Thoracic aorta (tissue), 2 donors: Measurements from ENCODE around the gene INHA. TPM values are rescaled to one million over a fixed set of nuclear protein-coding genes. Genes with fewer than 3 reads are reported as not detected.

Experiments used
- ATAC-seq: fragments of 150-250 bp; one replicate; pipeline ENCODE4 v1.8.0; 2017; ENCODE audit warnings: low read depth; ENCODE audit not compliant: insufficient number of reproducible peaks, low FRiP score
- DNase-seq: peaks from one replicate; pipeline ENCODE4 v3.0.0-alpha.2; 2020; ENCODE audit warnings: low spot score
- H3K27ac ChIP-seq, 2 donors: fragments of 200-600 bp; sonication (generic); 1 replicate in 1 of 2; 2 replicates in 1 of 2; pipeline ENCODE4 v1.5.1; 2016; ENCODE audit warnings: mild to moderate bottlenecking in 2 of 2, moderate library complexity in 2 of 2
- H3K27me3 ChIP-seq: fragments of 200-600 bp; sonication (generic); replicated peaks from 2 replicates; pipeline ENCODE4 v1.6.0; 2016; ENCODE audit warnings: mild to moderate bottlenecking; ENCODE audit not compliant: insufficient read depth
- H3K36me3 ChIP-seq: fragments of 200-600 bp; sonication (generic); one replicate; pipeline ENCODE4 v1.5.1; 2016
- H3K4me1 ChIP-seq, 2 donors: fragments of 200-600 bp; sonication (generic); 1 replicate in 1 of 2; 2 replicates in 1 of 2; pipeline versions ENCODE4 v1.5.1 to v1.6.0; 2016; ENCODE audit warnings: low read depth in 2 of 2, mild to moderate bottlenecking in 1 of 2; ENCODE audit not compliant: control insufficient read depth in 1 of 2
- H3K4me3 ChIP-seq: fragments of 200-600 bp; sonication (generic); 2 replicates; pipeline ENCODE4 v1.5.1; 2016; ENCODE audit warnings: mild to moderate bottlenecking
- H3K9me3 ChIP-seq: fragments of 200-600 bp; sonication (generic); 2 replicates; pipeline ENCODE4 v1.5.1; 2016
- CTCF ChIP-seq: fragments of 200-600 bp; sonication (generic); IDR thresholded peaks from one replicate; pipeline ENCODE4 v1.5.1; 2019; ENCODE audit warnings: antibody characterized with exemption
- total RNA-seq, 2 donors: library from RNA; depleted of rRNA; stranded (reverse); fragments of >200 nt; gene quantifications; one replicate each; pipeline versions ENCODE4 v1.1.0 to v1.2.3, GENCODE V29; 2016

INHA gene
- total RNA-seq, 2 donors from 2014 or later = 1.2 to 1.6 TPM

DNA sequence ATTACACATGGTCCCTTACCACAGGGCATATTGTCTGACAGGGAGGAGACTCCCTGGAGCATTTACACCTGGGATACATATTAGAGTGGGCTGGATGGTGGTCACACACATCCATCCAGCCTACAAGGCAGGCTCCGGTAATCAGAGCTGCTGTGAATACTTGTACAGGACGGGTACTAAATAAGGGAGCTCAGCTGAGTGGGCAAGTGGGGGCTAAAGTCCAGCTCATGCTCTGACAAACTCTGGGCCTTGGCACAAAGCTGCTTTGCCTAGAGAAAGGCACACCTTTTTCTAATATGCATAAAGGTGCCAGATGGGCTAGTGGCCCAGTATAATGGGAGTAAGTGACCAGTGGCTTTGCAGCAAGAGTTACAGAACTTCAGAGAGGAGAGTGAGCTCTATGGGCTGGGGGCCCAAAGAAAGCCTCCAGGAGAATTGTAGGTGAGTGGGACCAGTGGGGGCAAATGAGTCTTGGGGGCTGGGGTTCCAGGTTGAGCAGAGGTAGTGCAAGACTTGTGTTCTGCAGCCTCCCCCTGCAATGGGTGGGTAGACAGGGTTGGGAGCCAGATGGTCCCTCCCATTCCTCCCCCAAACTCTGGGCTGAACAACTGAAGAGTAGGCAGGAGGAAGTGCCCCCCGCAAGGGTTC is 26.7 kb upstream of the INHA start:
- Histone ChIP-seq H3K36me3 (peaks cover 11% of the 10 kb centered on the region), H3K27ac (no peak overlapping the region), H3K27me3 (no peaks in the 10 kb centered on the region), H3K4me1 (peaks cover 15 to 24% of the 10 kb centered on the region in 2 donors), H3K9me3 (no peaks in the 10 kb centered on the region), H3K4me3 (no peak overlapping the region)
- no peak for TF ChIP-seq CTCF
- DNase-seq (no peak), ATAC-seq (no peak)

- Histone ChIP-seq H3K27me3 (no peaks in the 10 kb centered on the region), H3K36me3 (peaks cover 5% of the 10 kb centered on the region), H3K4me3 (no peak overlapping the region), H3K27ac (no peak overlapping the region), H3K9me3 (no peaks in the 10 kb centered on the region), H3K4me1 (peaks cover 15 to 24% of the 10 kb centered on the region in 2 donors)
- no peak for ATAC-seq
- no peak for TF ChIP-seq CTCF
- DNase-seq = no peak
These were observed 26.2 kb upstream of the INHA start for GRCh38 chr2:219545943-219546352.

GRCh38 chr2:219547621-219548020 is 24.5 kb upstream of the INHA start:
- DNase-seq = no peak

DNA sequence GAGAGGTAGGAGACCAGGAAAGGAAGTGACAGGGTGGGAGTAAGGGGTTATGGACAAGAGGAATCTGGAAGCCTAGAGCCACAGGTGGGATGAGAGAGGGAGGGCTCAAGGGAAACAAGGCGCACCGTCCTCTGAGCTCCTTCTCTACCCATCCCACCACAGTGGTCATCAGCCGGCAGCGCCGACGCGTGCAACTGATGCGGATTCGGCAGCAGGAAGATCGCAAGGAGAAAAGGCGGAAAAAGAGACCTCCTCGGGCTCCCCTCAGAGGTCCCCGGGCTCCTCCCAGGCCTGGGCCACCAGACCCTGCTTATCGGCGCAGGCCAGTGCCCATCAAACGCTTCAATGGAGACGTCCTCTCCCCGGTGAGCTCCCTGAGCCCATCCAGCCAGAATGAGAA is 23.1 kb upstream of the INHA start:
- Histone ChIP-seq H3K9me3 (no peaks in the 10 kb centered on the region), H3K36me3 (no peaks in the 10 kb centered on the region), H3K4me1 (peaks cover 16 to 27% of the 10 kb centered on the region in 2 donors), H3K27me3 (no peaks in the 10 kb centered on the region), H3K4me3 (no peak overlapping the region), H3K27ac (no peak overlapping the region)
- ATAC-seq (no peak), DNase-seq (no peak)
- TF ChIP-seq CTCF = no peak

More at GRCh38 chr2:219547621-219548020, 24.5 kb upstream of the INHA start:
- Histone ChIP-seq H3K9me3 (no peaks in the 10 kb centered on the region), H3K36me3 (no peaks in the 10 kb centered on the region), H3K27me3 (no peaks in the 10 kb centered on the region), H3K4me1 (peaks cover 11 to 22% of the 10 kb centered on the region in 2 donors), H3K27ac (no peak overlapping the region), H3K4me3 (no peak overlapping the region)
- TF ChIP-seq CTCF = no peak
- ATAC-seq = no peak

- no peak for DNase-seq
- no peaks in the 10 kb centered on the region for H3K36me3 ChIP-seq
- no peak for TF ChIP-seq CTCF
- ATAC-seq = no peak
- no peaks in the 10 kb centered on the region for H3K27me3 ChIP-seq
- no peak overlapping the region for H3K27ac ChIP-seq
- H3K4me3 ChIP-seq = no peak overlapping the region
- H3K9me3 ChIP-seq = no peaks in the 10 kb centered on the region
- peaks cover 10 to 21% of the 10 kb centered on the region in 2 donors for H3K4me1 ChIP-seq
These were observed 22.5 kb upstream of the INHA start for GRCh38 chr2:219549619-219550018.
